ENCODE data around the gene PIP4K2B. TPM values are rescaled to one million over a fixed set of nuclear protein-coding genes. Genes with fewer than 3 reads are reported as not detected.

PIP4K2B gene
- total RNA-seq, 8 experiments from 2014 or later: 25.0 to 81.1 (median 67.2) TPM

DNA sequence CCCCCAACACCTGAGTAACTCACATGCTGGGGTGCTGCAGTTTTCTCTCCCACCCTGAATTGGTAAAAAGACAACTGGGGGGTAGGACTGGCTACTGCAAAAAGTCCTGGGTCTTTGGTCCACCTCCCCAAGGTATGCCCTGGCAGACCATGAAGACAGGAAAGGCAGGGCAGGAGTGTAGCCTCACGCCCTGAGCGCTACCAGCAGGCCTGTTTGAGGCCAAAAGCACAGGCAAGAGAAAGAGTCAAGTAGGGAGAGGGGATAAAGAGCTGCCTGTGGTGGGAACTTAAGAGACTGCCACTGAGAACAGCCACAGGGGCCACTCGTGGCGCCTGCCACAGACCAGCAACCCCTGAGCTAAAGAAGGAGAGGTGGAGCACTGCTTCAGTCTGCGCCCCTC lies 33.0 kb downstream of the PIP4K2B start:
- in situ Hi-C loops (cut with MboI; ENCODE audit: low pct_unique_long_range_greater_than_20kb in 2 of 9, low sequenced_read_pairs in 9 of 9, unreplicated experiment in 9 of 9): no loop called here
- H3K4me3 ChIP-seq: no peak overlapping the region
- WGBS, 10 experiments: 86 to 100% (median 90%) methylated on average over 1 to 5 of the region's 5 CpGs; no CpG with 5 or more reads in 5 of the 10 experiments
- ATAC-seq (replicated peaks in 6 of 8): no peak
- H3K27ac ChIP-seq: no peak overlapping the region
- no peaks in the 10 kb centered on the region for H3K4me1 ChIP-seq (replicated peaks in 1 of 2)

DNA sequence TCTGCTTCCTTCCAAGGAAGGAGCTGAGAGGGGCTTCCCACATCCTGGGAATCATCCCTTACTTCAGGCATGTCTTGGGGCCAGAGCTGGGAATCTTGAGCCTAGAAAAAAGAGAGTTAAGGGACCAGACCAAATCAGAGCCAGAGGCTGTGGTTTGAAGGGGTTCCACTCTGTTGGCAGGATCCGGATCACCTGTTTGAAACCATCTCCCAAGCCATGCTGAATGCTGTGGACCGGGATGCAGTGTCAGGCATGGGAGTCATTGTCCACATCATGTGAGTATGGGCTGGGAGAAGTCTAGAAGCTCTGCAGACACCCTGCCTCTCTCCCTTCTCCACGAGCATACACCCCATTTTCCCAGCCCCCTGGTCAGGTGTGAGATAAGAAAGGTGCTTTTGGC lies 37.1 kb downstream of the PIP4K2B start:
- WGBS, 10 experiments: 88 to 100% (median 94%) methylated on average over 1 to 3 of the region's 3 CpGs; no CpG with 5 or more reads in 5 of the 10 experiments
- no peak for ATAC-seq (replicated peaks in 6 of 8)
- H3K4me1 ChIP-seq (replicated peaks in 1 of 2): no peaks in the 10 kb centered on the region
- no peak overlapping the region for H3K4me3 ChIP-seq
- no peak overlapping the region for H3K27ac ChIP-seq
- in situ Hi-C loops (cut with MboI; ENCODE audit: low pct_unique_long_range_greater_than_20kb in 2 of 9, low sequenced_read_pairs in 9 of 9, unreplicated experiment in 9 of 9): no loop called here

DNA sequence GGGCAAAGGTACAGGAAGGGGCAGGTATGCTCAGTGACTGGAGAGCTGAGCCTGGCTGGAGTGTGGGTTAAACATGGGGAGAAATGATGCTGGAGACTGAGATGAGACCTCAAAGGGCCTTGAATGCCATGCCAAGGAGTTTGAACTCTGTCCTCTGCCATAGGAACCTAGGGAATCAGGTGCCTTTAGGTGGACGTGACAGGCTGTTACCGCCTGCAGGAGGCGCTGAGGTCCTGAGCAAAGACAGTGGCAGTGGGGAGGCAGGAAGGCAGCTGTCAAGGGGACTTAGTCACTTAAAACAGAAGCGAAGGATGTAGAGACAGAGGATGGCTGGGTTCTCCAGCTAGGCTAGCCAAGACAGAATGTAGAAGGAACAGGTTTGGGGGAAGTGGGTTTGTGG lies 37.7 kb downstream of the PIP4K2B start:
- Histone ChIP-seq H3K4me1 (replicated peaks in 1 of 2) (no peaks in the 10 kb centered on the region), H3K4me3 (no peak overlapping the region), H3K27ac (no peak overlapping the region)
- 67 to 93% (median 90%) methylated on average over 1 to 3 of the region's 4 CpGs; no CpG with 5 or more reads in 5 of the 10 experiments for WGBS, 10 experiments
- in situ Hi-C loops (cut with MboI; ENCODE audit: low pct_unique_long_range_greater_than_20kb in 2 of 9, low sequenced_read_pairs in 9 of 9, unreplicated experiment in 9 of 9): no loop called here
- peak in 3 of 8 experiments; percentile 18 to 46 (median 20) for ATAC-seq (replicated peaks in 6 of 8)

DNA sequence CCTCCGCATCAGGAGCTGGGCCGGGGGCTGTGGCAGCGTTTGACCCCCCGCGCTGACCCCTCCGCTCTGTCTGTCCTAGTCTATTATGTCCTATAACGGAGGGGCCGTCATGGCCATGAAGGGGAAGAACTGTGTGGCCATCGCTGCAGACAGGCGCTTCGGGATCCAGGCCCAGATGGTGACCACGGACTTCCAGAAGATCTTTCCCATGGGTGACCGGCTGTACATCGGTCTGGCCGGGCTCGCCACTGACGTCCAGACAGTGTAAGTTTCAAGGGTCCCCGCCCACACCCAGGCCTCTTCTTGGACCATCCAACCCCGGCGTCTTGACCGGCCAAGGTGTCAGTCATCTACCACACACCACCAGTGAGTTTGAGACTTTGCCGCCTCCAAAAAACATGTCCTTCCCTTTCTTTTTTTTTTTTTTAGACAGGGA lies 46.3 kb downstream of the PIP4K2B start:
- ATAC-seq (replicated peaks in 6 of 8): no peak
- Histone ChIP-seq H3K4me3 (peak overlapping the region; percentile 75 to 98 (median 85)), H3K27ac (peak overlapping the region; percentile 63 to 90), H3K4me1 (replicated peaks in 1 of 2) (peaks cover 5% of the 10 kb centered on the region in 2 donors)
- 0 to 36% (median 4%) methylated on average over 1 to 4 of the region's 22 CpGs; no CpG with 5 or more reads in 5 of the 10 experiments for WGBS, 10 experiments
- in situ Hi-C loops (cut with MboI; ENCODE audit: low pct_unique_long_range_greater_than_20kb in 2 of 9, low sequenced_read_pairs in 9 of 9, unreplicated experiment in 9 of 9): no loop called here

DNA sequence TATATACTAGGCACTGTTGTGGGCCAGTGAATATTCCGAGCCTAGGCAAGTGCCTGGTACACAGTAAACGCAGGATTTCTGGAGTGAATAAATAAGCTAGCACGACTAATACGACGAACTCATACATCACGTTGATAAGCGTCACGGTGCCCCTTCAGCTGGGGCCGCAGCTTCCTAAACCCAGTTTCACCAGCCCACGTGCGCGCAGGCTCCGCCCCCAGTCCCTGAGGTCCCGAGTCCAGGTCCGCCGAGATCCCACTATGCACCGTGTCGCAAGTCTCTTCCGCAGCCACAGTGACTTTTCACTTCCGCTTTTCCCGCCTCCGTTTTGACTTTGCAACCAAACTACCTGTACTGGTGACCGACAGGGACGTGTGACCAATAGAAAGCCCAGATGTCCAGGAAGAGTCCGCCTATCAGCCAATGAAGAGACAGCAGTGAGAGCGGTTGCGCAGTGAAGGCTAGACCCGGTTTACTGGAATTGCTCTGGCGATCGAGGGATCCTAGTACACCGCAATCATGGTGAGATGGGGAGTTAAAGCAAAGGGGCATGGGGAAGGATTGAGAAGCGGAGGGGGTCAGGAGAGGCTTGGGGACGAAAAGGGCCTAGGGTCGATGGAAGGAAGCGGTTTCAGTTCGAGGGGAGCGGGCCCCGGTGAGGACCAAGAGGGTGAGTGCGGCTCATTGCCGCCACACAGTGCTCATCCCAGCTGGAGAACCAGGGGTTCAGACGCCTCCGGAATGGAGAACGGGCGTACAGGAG lies 46.9 kb downstream of the PIP4K2B start, which contains the start of gene PSMB3:
TSS of gene PSMB3 (plus strand) at position 434 of the 763 bp plus-strand sequence. CDS start at position 520, 86 bp downstream.
- Histone ChIP-seq H3K4me3 (peak within 1 kb of the TSS; percentile 75 to 98 (median 85)), H3K27ac (peak within 1 kb of the TSS; percentile 90 to 93)
- peak; percentile 64 to 81 (median 78) for ATAC-seq (replicated peaks in 6 of 8)

DNA sequence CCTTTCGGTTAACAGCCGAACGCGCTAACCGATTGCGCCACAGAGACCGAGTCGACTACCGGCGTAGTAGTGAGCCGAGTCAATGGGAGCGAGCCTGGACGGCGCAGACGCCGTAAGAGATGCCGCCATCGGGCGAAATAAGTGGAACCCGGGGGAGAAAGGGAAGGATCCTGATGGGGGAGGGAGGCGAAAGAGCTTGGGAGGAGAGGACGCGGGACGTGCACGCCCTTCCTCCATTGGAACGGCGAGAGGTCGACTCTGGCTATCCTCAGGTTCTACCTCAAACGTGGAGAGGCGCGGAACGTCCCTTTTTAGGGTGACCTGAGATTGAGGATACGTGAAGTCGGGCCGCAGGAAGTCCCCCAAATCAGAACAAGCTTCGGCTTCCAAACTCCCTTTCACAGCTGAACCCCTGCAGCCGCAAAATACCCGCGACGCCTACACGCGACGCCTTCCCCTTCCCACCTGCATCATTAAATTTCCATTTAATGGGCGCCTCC lies 47.5 kb downstream of the PIP4K2B start:
- Histone ChIP-seq H3K27ac (peak overlapping the region; percentile 57 to 81), H3K4me3 (peak overlapping the region; percentile 75 to 98 (median 85)), H3K4me1 (replicated peaks in 1 of 2) (peaks cover 5% of the 10 kb centered on the region in 2 donors)
- in situ Hi-C loops (cut with MboI; ENCODE audit: low pct_unique_long_range_greater_than_20kb in 2 of 9, low sequenced_read_pairs in 9 of 9, unreplicated experiment in 9 of 9): no loop called here
- ATAC-seq (replicated peaks in 6 of 8): peak; percentile 4 to 38 (median 14)
- WGBS, 10 experiments: 0 to 2% (median 1%) methylated on average over 2 to 33 of the region's 44 CpGs; no CpG with 5 or more reads in 1 of the 10 experiments

More for the DNA sequence above, 46.9 kb downstream of the PIP4K2B start, which contains the start of gene PSMB3:
- in situ Hi-C loops (cut with MboI; ENCODE audit: low pct_unique_long_range_greater_than_20kb in 2 of 9, low sequenced_read_pairs in 9 of 9, unreplicated experiment in 9 of 9): no loop called here
- peaks cover 5% of the 10 kb centered on the region in 2 donors for H3K4me1 ChIP-seq (replicated peaks in 1 of 2)
- 0 to 20% (median 0%) methylated on average over 1 to 14 of the region's 44 CpGs; no CpG with 5 or more reads in 4 of the 10 experiments for WGBS, 10 experiments

DNA sequence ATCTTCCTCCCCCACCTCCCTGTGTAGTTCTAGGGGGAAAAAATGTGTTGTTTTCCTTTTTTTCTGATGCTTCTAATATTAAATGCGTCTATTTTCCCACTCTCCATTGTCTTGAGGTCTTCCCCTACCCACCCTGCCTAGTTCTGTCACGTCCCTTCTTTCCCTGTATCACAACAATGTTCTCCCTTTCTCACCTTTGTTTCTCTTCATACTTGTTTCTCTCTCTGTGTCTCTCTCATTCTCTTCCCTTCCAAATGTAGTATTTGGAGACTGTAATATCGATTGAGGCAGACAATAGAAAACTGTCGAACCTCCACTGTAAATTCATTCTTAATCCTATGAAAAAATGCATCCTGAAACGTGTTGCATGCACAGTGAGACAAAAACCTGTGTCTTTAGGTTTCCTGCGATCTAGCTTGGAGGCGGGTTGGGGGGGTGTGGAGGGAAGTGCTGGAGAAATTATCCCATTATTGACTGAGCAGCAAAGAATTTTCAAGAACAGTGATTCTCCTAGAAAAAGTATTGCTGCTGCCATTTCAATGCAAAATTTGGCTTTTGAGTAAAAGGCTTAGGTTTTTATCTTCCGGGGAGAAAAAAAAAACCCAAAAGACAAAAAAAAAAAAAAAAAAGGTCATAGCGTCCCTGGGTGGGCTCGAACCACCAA lies 48.1 kb downstream of the PIP4K2B start:
- Histone ChIP-seq H3K27ac (peak overlapping the region; percentile 87 to 93), H3K4me1 (replicated peaks in 1 of 2) (peaks cover 5 to 7% of the 10 kb centered on the region in 2 donors), H3K4me3 (peak overlapping the region; percentile 75 to 98 (median 85))
- in situ Hi-C loops (cut with MboI; ENCODE audit: low pct_unique_long_range_greater_than_20kb in 2 of 9, low sequenced_read_pairs in 9 of 9, unreplicated experiment in 9 of 9): no loop called here
- WGBS, 10 experiments: 0 to 10% (median 2%) methylated on average over 4 to 10 of the region's 10 CpGs
- ATAC-seq (replicated peaks in 6 of 8): no peak

DNA sequence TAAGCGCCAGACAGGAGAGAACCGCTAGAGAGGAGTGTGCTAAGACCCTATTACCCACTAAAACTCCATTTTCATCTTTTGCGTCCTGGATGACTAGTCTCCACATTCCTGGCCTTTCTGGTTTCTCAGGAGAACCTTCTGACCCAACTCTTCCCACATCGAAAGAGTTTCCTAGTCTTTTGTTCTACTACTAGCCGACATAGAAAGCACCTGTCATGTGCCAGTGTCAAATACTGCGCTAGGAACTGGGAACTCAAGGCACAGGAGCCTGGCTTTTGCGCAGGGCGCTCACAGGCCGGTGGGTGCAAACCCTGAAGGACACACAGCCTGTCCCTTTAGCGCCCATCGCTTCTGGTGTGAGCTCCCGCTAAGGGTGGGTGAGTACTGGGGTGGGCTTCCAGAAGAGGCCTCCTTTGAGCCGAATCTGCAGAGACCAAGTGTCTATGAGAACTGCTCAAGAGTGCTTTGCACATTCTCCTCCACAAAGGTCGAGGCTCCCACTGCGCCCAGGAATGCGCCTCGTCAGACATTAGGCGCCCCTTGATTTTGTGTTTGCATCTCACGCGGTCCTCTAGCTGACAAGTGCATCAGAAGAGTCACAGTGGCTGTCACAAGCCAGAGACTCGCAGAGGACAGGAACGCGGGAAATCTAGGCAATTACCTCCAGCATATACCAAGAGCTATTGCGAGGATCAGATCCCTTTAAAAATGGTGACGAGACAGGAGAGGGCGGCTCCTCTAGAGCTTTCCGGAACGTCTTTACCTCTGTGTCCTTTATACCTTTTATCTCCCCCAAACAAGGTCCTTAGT lies 48.8 kb downstream of the PIP4K2B start:
- 0 to 54% (median 8%) methylated on average over 2 to 12 of the region's 28 CpGs; no CpG with 5 or more reads in 1 of the 10 experiments for WGBS, 10 experiments
- Histone ChIP-seq H3K4me1 (replicated peaks in 1 of 2) (peaks cover 12 to 14% of the 10 kb centered on the region in 2 donors), H3K27ac (peak overlapping the region; percentile 87 to 93), H3K4me3 (peak overlapping the region; percentile 75 to 98 (median 85))
- no peak for ATAC-seq (replicated peaks in 6 of 8)
- in situ Hi-C loops (cut with MboI; ENCODE audit: low pct_unique_long_range_greater_than_20kb in 2 of 9, low sequenced_read_pairs in 9 of 9, unreplicated experiment in 9 of 9): no loop called here

DNA sequence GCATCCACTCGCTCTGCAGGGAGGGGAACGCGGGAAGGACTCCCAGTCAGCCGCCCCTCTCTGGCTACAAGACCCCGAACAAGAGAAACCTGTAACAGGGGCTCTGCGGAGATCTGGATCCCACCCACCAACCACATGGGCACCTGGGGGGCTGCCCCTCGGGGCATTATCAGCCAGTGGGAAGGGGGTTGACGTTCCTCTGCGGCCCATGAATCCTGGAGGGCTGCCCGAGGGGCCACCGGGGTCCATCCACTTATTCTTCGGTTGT lies 49.4 kb downstream of the PIP4K2B start:
- peak overlapping the region; percentile 87 to 93 for H3K27ac ChIP-seq
- peaks cover 16 to 17% of the 10 kb centered on the region in 2 donors for H3K4me1 ChIP-seq (replicated peaks in 1 of 2)
- WGBS, 10 experiments: 0 to 5% methylated on average over 1 to 4 of the region's 12 CpGs; no CpG with 5 or more reads in 8 of the 10 experiments
- no peak for ATAC-seq (replicated peaks in 6 of 8)
- peak overlapping the region; percentile 75 to 98 (median 85) for H3K4me3 ChIP-seq
- in situ Hi-C loops (cut with MboI; ENCODE audit: low pct_unique_long_range_greater_than_20kb in 2 of 9, low sequenced_read_pairs in 9 of 9, unreplicated experiment in 9 of 9): no loop called here

DNA sequence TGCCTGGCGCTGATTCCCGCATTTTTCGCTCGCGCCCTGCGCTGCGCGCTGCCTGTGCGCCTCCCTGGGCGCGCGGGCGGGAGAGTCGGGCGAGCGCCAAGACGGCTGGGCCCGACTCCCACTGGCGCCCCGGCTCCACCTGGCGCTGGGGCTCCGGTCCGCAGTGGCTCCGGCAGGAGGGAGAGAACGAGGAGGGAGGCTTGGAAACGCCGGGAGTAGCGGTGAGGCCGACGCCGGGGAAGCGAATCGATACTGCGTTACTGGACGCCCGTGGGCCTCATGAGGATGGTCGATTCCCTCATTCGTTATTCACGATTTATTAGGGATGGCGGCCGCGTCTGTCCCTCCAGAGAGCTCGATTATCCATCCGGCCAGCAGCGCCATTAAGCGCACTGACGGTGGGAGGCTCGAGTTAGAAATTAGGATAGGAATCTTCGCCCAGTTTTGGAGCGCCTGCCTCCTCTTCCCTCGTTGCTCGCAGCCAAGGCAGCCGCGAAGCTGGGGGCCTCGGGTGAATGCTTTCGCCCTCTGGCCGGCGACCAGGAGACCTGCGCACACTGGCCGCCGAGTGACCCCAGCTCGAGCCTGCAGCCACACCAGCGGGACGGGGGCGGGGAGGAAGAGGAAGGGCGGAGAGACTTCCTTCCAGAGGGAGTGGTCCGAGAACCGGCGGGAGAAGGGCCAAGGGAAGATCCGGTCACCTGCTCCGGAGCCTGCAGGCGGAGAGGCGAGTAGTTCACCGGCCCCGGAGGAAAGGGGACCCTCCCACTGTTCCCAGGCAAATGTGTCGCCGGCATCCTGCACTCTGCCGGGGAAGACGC lies 49.9 kb downstream of the PIP4K2B start:
- H3K4me3 ChIP-seq: peak overlapping the region; percentile 75 to 98 (median 85)
- peak; percentile 1 to 12 (median 3) for ATAC-seq (replicated peaks in 6 of 8)
- in situ Hi-C loops (cut with MboI; ENCODE audit: low pct_unique_long_range_greater_than_20kb in 2 of 9, low sequenced_read_pairs in 9 of 9, unreplicated experiment in 9 of 9): no loop called here
- H3K27ac ChIP-seq: peak overlapping the region; percentile 87 to 93
- 0 to 2% (median 0%) methylated on average over 1 to 38 of the region's 79 CpGs; no CpG with 5 or more reads in 4 of the 10 experiments for WGBS, 10 experiments
- peaks cover 16 to 17% of the 10 kb centered on the region in 2 donors for H3K4me1 ChIP-seq (replicated peaks in 1 of 2)

DNA sequence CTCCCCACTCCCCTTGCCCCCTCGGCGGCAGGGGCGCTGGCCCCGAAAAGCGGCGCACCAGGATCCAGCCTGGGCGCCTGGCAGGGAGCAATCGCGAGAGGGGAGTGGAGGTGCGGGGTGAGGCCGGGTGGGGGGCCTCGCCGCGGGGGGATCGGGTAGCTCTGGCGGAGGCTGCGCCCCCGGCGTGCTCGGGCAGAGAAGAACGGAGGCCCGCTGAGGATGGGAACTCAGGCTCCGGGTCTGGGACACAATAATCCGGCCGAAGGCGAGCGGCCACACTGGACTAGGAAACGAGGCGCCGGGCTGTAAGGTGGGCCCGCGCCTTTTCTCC lies 50.5 kb downstream of the PIP4K2B start:
- peak overlapping the region; percentile 87 to 93 for H3K27ac ChIP-seq
- ATAC-seq (replicated peaks in 6 of 8): no peak
- peaks cover 19 to 20% of the 10 kb centered on the region in 2 donors for H3K4me1 ChIP-seq (replicated peaks in 1 of 2)
- no CpG with 5 or more reads among the region's 32 CpGs for WGBS, 10 experiments
- in situ Hi-C loops (cut with MboI; ENCODE audit: low pct_unique_long_range_greater_than_20kb in 2 of 9, low sequenced_read_pairs in 9 of 9, unreplicated experiment in 9 of 9): no loop called here
- peak overlapping the region; percentile 75 to 98 (median 85) for H3K4me3 ChIP-seq

Measured in motor neuron (in vitro differentiated cells).